Spleen (tissue), 11 donors: ENCODE data around the gene DMD. TPM values are rescaled to one million over a fixed set of nuclear protein-coding genes. Genes with fewer than 3 reads are reported as not detected.

Experiments
- DNase-seq: peaks from one replicate; pipeline ENCODE4 v3.0.0-alpha.2; 2020
- H3K27ac ChIP-seq, 8 donors: fragments of 200-600 bp; sonication (generic) in 7 of 8; 1 replicate in 4 of 8; 2 replicates in 4 of 8; pipeline versions ENCODE4 v1.5.0 to v1.8.0; 2016 to 2021; ENCODE audit warnings: inconsistent platforms in 4 of 8, mild to moderate bottlenecking in 4 of 8, moderate library complexity in 1 of 8
- H3K27me3 ChIP-seq, 7 donors: fragments of 200-600 bp; sonication (generic) in 6 of 7; replicated peaks in 1 of 7; 1 replicate in 4 of 7; 2 replicates in 3 of 7; pipeline versions ENCODE4 v1.5.0 to v1.8.0; 2016 to 2021; ENCODE audit warnings: inconsistent platforms in 3 of 7, mild to moderate bottlenecking in 1 of 7
- H3K36me3 ChIP-seq, 6 donors: fragments of 200-600 bp; sonication (generic) in 5 of 6; 1 replicate in 4 of 6; 2 replicates in 2 of 6; pipeline versions ENCODE4 v1.5.0 to v1.8.0; 2016 to 2021; ENCODE audit warnings: inconsistent platforms in 2 of 6
- H3K4me1 ChIP-seq, 6 donors: fragments of 200-600 bp; sonication (generic) in 5 of 6; 1 replicate in 3 of 6; 2 replicates in 3 of 6; pipeline versions ENCODE4 v1.5.0 to v1.8.0; 2016 to 2021; ENCODE audit warnings: inconsistent platforms in 3 of 6
- H3K4me3 ChIP-seq, 8 donors: fragments of 200-600 bp; sonication (generic) in 7 of 8; 1 replicate in 4 of 8; 2 replicates in 4 of 8; pipeline versions ENCODE4 v1.5.0 to v1.8.0; 2016 to 2021; ENCODE audit warnings: inconsistent platforms in 4 of 8, mild to moderate bottlenecking in 4 of 8, moderate library complexity in 2 of 8
- H3K9me3 ChIP-seq, 8 donors: fragments of 200-600 bp; sonication (generic) in 7 of 8; 1 replicate in 4 of 8; 2 replicates in 4 of 8; pipeline versions ENCODE4 v1.5.0 to v1.8.0; 2016 to 2021; ENCODE audit warnings: inconsistent platforms in 4 of 8
- CTCF ChIP-seq, 11 experiments: fragments of 200-600 bp in 7 of 11; fragments of 450-650 bp in 4 of 11; sonication (generic) in 4 of 11; IDR thresholded peaks in 8 of 11; conservative IDR thresholded peaks in 3 of 11; 1 replicate in 7 of 11; 2 replicates in 4 of 11; pipeline versions ENCODE4 v1.4.0 to v1.8.0; 2016 to 2021; ENCODE audit warnings: antibody characterized with exemption in 11 of 11, inconsistent platforms in 4 of 11, mild to moderate bottlenecking in 1 of 11
- POLR2A ChIP-seq, 3 donors: fragments of 450-650 bp; IDR thresholded peaks; one replicate each; pipeline ENCODE4 v1.5.1; 2017; ENCODE audit warnings: antibody characterized with exemption in 3 of 3, mild to moderate bottlenecking in 1 of 3
- POLR2AphosphoS5 ChIP-seq, 3 donors: sonication (generic); formaldehyde crosslinking; IDR thresholded peaks; one replicate each; pipeline ENCODE4 v1.5.1; 2017; ENCODE audit warnings: antibody characterized with exemption in 3 of 3
- WGBS, 5 donors: extraction: QIAGEN DNeasy Blood & Tissue Kit in 3 of 5; methylation state at CpG; one replicate each; pipeline versions ENCODE4 v1.1.5 to v1.1.7; 2013 to 2018; 5-methylcytosine and 5-hydroxymethylcytosine counted together
- intact Hi-C: fragments of 100-400 bp; cut with DNase I; formaldehyde crosslinking; loops from one replicate; pipeline ENCODE4 v1.15.0; 2023; ENCODE audit warnings: low total_unique reads
- polyA plus RNA-seq, 3 donors: library from polyadenylated mRNA; stranded (reverse); fragments of 200-250 nt; gene quantifications; one replicate each; pipeline ENCODE4 v1.2.1, GENCODE V29; 2013
- total RNA-seq, 7 donors: library from RNA; depleted of rRNA in 3 of 7; stranded (reverse); fragments of >200 nt in 3 of 7; fragmentation: NEBNext Ultra II Directional in 4 of 7; extraction: Animal tissue kit (Norgen Biotek cat#: 25700) in 4 of 7; gene quantifications; one replicate each; pipeline versions ENCODE4 v1.1.0 to v1.2.1, GENCODE V29; 2016 to 2021
- donor health status: healthy with polysubstance abuse.
- donor health status: DM: no; HTN: no; CAD: no; lungs with moderate emphysema.
- donor health status: DM: no; HTN: no; CAD: no.
- donor health status: Bipolar disorder and iron deficiency.
- donor health status: healthy.
- donor health status: DM: no; HTN: no; CAD: no.
- donor health status: DM: yes; HTN: yes; CAD: no.

The DMD gene
- total and polyA plus RNA-seq, 10 donors: 1.3 to 11.3 (median 4.4) TPM

DNA sequence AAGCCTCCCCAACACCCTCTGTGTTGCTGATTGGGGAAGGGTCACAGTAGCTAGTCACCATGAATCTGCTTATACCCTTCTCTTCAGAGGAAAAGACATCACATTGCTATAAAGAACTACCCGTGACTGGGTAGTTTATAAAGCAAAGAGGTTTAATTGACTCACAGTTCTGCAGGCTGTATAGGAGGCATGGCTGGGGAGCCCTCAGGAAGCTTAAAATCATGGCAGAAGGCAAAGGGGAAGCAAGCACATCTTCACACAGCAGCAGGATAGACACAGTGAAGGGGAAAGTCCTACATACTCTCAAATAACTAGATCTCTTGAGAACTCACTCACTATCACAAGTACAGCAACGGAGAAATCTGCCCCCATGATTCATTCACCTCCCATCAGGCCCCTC is 1910.1 kb downstream of the DMD start:
- 42 to 71% (median 66%) methylated on average over 2 of the region's 2 CpGs for WGBS, 5 donors
- Histone ChIP-seq H3K4me1 (no peaks in the 10 kb centered on the region), H3K27ac (no peak overlapping the region), H3K27me3 (no peaks in the 10 kb centered on the region), H3K9me3 (peaks cover 0 to 3% (median 0%) of the 10 kb centered on the region in 8 donors), H3K36me3 (no peaks in the 10 kb centered on the region), H3K4me3 (no peak overlapping the region)
- intact Hi-C loops: no loop called here
- no peak for DNase-seq
- TF ChIP-seq POLR2AphosphoS5 (IDR thresholded peaks at IDR 0.05): no peak
- TF ChIP-seq CTCF (IDR thresholded peaks at IDR 0.05 in 8 of 11, conservative IDR thresholded peaks at IDR 0.05 in 3 of 11): no peak
- no peak for TF ChIP-seq POLR2A (IDR thresholded peaks at IDR 0.05)

GRCh38 chrX:31298916-31299315 is 1912.4 kb downstream of the DMD start:
- TF ChIP-seq POLR2AphosphoS5 (IDR thresholded peaks at IDR 0.05) (no peak), POLR2A (IDR thresholded peaks at IDR 0.05) (no peak), CTCF (IDR thresholded peaks at IDR 0.05 in 8 of 11, conservative IDR thresholded peaks at IDR 0.05 in 3 of 11) (no peak)
- intact Hi-C loops: no loop called here
- H3K36me3 ChIP-seq: no peaks in the 10 kb centered on the region
- no peaks in the 10 kb centered on the region for H3K4me1 ChIP-seq
- no peak overlapping the region for H3K4me3 ChIP-seq
- H3K27ac ChIP-seq: no peak overlapping the region
- DNase-seq: no peak
- WGBS, 5 donors: 47 to 63% (median 50%) methylated on average over 4 of the region's 4 CpGs
- H3K9me3 ChIP-seq: peaks cover 0 to 3% (median 0%) of the 10 kb centered on the region in 8 donors
- no peaks in the 10 kb centered on the region for H3K27me3 ChIP-seq

GRCh38 chrX:31297881-31298280 is 1913.5 kb downstream of the DMD start:
- H3K9me3 ChIP-seq: peaks cover 0 to 3% (median 0%) of the 10 kb centered on the region in 8 donors
- H3K27ac ChIP-seq: no peak overlapping the region
- no peak overlapping the region for H3K4me3 ChIP-seq
- H3K4me1 ChIP-seq: no peaks in the 10 kb centered on the region
- TF ChIP-seq CTCF (IDR thresholded peaks at IDR 0.05 in 8 of 11, conservative IDR thresholded peaks at IDR 0.05 in 3 of 11) (no peak), POLR2AphosphoS5 (IDR thresholded peaks at IDR 0.05) (no peak), POLR2A (IDR thresholded peaks at IDR 0.05) (no peak)
- no peaks in the 10 kb centered on the region for H3K27me3 ChIP-seq
- intact Hi-C loops: no loop called here
- no peaks in the 10 kb centered on the region for H3K36me3 ChIP-seq
- no peak for DNase-seq

DNA sequence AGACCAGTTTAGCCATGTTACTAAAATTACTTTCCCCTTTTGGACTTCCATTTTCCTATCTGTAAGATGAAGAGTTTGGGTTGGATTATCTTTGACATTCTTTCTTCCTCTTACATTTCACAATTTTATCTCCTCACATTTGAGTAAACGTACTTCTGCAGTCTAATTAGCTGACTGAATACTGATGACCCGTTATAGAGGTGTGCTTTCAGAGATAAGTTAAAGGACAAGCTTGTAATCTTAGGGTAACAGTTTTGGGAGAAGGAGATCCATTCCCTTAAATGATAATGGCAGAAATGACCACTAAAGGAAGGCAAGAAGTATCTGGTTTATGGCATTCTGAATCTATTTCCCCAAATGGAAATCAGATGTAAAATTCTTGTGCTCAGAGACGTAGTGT is 1916.9 kb downstream of the DMD start:
- TF ChIP-seq CTCF (IDR thresholded peaks at IDR 0.05 in 8 of 11, conservative IDR thresholded peaks at IDR 0.05 in 3 of 11) (no peak), POLR2AphosphoS5 (IDR thresholded peaks at IDR 0.05) (no peak), POLR2A (IDR thresholded peaks at IDR 0.05) (no peak)
- Histone ChIP-seq H3K4me3 (no peak overlapping the region), H3K9me3 (no peaks in the 10 kb centered on the region), H3K27me3 (no peaks in the 10 kb centered on the region), H3K4me1 (no peaks in the 10 kb centered on the region), H3K27ac (no peak overlapping the region), H3K36me3 (no peaks in the 10 kb centered on the region)
- DNase-seq: no peak
- intact Hi-C loops: no loop called here
- WGBS, 5 donors: 61 to 79% (median 73%) methylated on average over 3 of the region's 3 CpGs
